GM13976 (cell line): ENCODE results near the gene ATP6V1F.

Experiments used
- DNase-seq: peaks from one replicate; pipeline ENCODE4 v3.0.0; 2012; ENCODE audit warnings: low spot score
- CTCF ChIP-seq: IDR thresholded peaks from 2 replicates; pipeline ENCODE4 v1.5.1; 2012; ENCODE audit warnings: borderline replicate concordance, mild to moderate bottlenecking; ENCODE audit not compliant: insufficient read depth; ENCODE audit errors: extremely low read depth, missing control alignments, control extremely low read depth
- in situ Hi-C: fragments of 300-500 bp; cut with MboI; formaldehyde crosslinking; loops from one replicate; pipeline ENCODE4 v1.12.0; 2022; ENCODE audit warnings: low sequenced_read_pairs, mixed read lengths, inconsistent platforms; ENCODE audit not compliant: unreplicated experiment

Gene ATP6V1F

GRCh38 chr7:128914566-128915151 lies 52.0 kb downstream of the ATP6V1F start:
- DNase-seq = peak; percentile 82
- in situ Hi-C loops = loop anchor here (25.0 kb wide), 1 partner anchor 173 kb away; no protein-coding TSS in a partner anchor
- TF ChIP-seq CTCF = no peak

- in situ Hi-C loops = loop anchor here (25.0 kb wide), 1 partner anchor 172 kb away; no protein-coding TSS in a partner anchor
- no peak for TF ChIP-seq CTCF
Measured at GRCh38 chr7:128915271-128915819, 52.7 kb downstream of the ATP6V1F start.

More at GRCh38 chr7:128915271-128915819, 52.7 kb downstream of the ATP6V1F start:
- DNase-seq = peak; percentile 47
